ENCODE measurements around the gene WDR1. TPM values are rescaled to one million over a fixed set of nuclear protein-coding genes. Genes with fewer than 3 reads are reported as not detected.

Gene WDR1
- total RNA-seq, 1 experiment from 2014 or later, result 227 TPM

DNA sequence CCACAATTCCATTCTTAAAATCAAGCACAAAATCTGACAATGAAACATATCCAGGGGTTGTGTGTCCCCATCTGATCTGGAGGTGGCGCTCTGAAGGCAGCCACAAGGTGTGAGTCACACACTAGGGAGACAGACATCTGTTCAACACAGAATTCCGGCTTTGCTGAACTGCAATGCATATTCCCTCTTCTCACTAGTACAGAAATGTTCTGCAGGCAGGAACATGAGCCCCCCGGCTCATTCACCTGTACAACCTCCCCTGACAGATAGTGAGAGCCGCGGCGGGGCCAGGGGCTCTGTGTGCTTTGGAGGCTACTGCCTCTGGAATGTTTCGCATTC is 41.9 kb downstream of the WDR1 start:
- ChIA-PET CTCF (no interaction called here), POLR2A (ENCODE audit: low non-redundant PET) (no interaction called here)
- BruUV-seq (replicated peaks), result TSS peak; percentile 89
- peaks cover 23% of the 10 kb centered on the region for H3K36me3 ChIP-seq (ENCODE audit: insufficient read depth, low read length, poor library complexity, severe bottlenecking)
- no peak overlapping the region for H3K27ac ChIP-seq (ENCODE audit: low read depth, low read length, poor library complexity, severe bottlenecking)
- H3K9me3 ChIP-seq (ENCODE audit: low read depth, low read length, poor library complexity, severe bottlenecking), result no peaks in the 10 kb centered on the region
- no peak for TF ChIP-seq EZH2 (IDR thresholded peaks at IDR 0.05; ENCODE audit: borderline replicate concordance, low read depth, low read length, poor library complexity, severe bottlenecking)
- TF ChIP-seq, protein P1, sequence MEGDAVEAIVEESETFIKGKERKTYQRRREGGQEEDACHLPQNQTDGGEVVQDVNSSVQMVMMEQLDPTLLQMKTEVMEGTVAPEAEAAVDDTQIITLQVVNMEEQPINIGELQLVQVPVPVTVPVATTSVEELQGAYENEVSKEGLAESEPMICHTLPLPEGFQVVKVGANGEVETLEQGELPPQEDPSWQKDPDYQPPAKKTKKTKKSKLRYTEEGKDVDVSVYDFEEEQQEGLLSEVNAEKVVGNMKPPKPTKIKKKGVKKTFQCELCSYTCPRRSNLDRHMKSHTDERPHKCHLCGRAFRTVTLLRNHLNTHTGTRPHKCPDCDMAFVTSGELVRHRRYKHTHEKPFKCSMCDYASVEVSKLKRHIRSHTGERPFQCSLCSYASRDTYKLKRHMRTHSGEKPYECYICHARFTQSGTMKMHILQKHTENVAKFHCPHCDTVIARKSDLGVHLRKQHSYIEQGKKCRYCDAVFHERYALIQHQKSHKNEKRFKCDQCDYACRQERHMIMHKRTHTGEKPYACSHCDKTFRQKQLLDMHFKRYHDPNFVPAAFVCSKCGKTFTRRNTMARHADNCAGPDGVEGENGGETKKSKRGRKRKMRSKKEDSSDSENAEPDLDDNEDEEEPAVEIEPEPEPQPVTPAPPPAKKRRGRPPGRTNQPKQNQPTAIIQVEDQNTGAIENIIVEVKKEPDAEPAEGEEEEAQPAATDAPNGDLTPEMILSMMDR (conservative IDR thresholded peaks at IDR 0.05; ENCODE audit: low read depth, low read length), result peak; percentile 46
- no peaks in the 10 kb centered on the region for H3K27me3 ChIP-seq (replicated peaks; ENCODE audit: insufficient read depth, low read depth, low read length, poor library complexity)
- intact Hi-C loops (cut with micrococcal nuclease; ENCODE audit: unreplicated experiment), result no loop called here
- H3K4me3 ChIP-seq (ENCODE audit: low read depth, low read length, poor library complexity, severe bottlenecking), result no peak overlapping the region
- no peaks in the 10 kb centered on the region for H3K4me1 ChIP-seq (ENCODE audit: insufficient read depth, low read length, poor library complexity, severe bottlenecking)
- peak; percentile 19 for DNase-seq (ENCODE audit: low spot score)

- peaks cover 23% of the 10 kb centered on the region for H3K36me3 ChIP-seq (ENCODE audit: insufficient read depth, low read length, poor library complexity, severe bottlenecking)
- no TSS peak for BruUV-seq (replicated peaks)
- ChIA-PET CTCF (no interaction called here), POLR2A (ENCODE audit: low non-redundant PET) (no interaction called here)
- H3K27me3 ChIP-seq (replicated peaks; ENCODE audit: insufficient read depth, low read depth, low read length, poor library complexity), result no peaks in the 10 kb centered on the region
- H3K27ac ChIP-seq (ENCODE audit: low read depth, low read length, poor library complexity, severe bottlenecking), result no peak overlapping the region
- no peak overlapping the region for H3K4me3 ChIP-seq (ENCODE audit: low read depth, low read length, poor library complexity, severe bottlenecking)
- TF ChIP-seq, protein P1 (conservative IDR thresholded peaks at IDR 0.05; ENCODE audit: low read depth, low read length), result no peak
- TF ChIP-seq EZH2 (IDR thresholded peaks at IDR 0.05; ENCODE audit: borderline replicate concordance, low read depth, low read length, poor library complexity, severe bottlenecking), result no peak
- no peak for DNase-seq (ENCODE audit: low spot score)
- H3K4me1 ChIP-seq (ENCODE audit: insufficient read depth, low read length, poor library complexity, severe bottlenecking), result no peaks in the 10 kb centered on the region
- intact Hi-C loops (cut with micrococcal nuclease; ENCODE audit: unreplicated experiment), result no loop called here
- H3K9me3 ChIP-seq (ENCODE audit: low read depth, low read length, poor library complexity, severe bottlenecking), result no peaks in the 10 kb centered on the region
Measured at GRCh38 chr4:10074076-10074766, 42.4 kb downstream of the WDR1 start.

- Histone ChIP-seq H3K27ac (ENCODE audit: low read depth, low read length, poor library complexity, severe bottlenecking) (no peak overlapping the region), H3K9me3 (ENCODE audit: low read depth, low read length, poor library complexity, severe bottlenecking) (no peaks in the 10 kb centered on the region), H3K4me1 (ENCODE audit: insufficient read depth, low read length, poor library complexity, severe bottlenecking) (no peaks in the 10 kb centered on the region), H3K4me3 (ENCODE audit: low read depth, low read length, poor library complexity, severe bottlenecking) (no peak overlapping the region), H3K27me3 (replicated peaks; ENCODE audit: insufficient read depth, low read depth, low read length, poor library complexity) (no peaks in the 10 kb centered on the region), H3K36me3 (ENCODE audit: insufficient read depth, low read length, poor library complexity, severe bottlenecking) (peaks cover 23% of the 10 kb centered on the region)
- intact Hi-C loops (cut with micrococcal nuclease; ENCODE audit: unreplicated experiment), result no loop called here
- CTCF ChIA-PET, result no interaction called here
- BruUV-seq (replicated peaks), result no TSS peak
- POLR2A ChIA-PET (ENCODE audit: low non-redundant PET), result no interaction called here
- TF ChIP-seq EZH2 (IDR thresholded peaks at IDR 0.05; ENCODE audit: borderline replicate concordance, low read depth, low read length, poor library complexity, severe bottlenecking), result no peak
- TF ChIP-seq, protein P1 (conservative IDR thresholded peaks at IDR 0.05; ENCODE audit: low read depth, low read length), result no peak
- DNase-seq (ENCODE audit: low spot score), result no peak
Measured at GRCh38 chr4:10072420-10073017, 44.1 kb downstream of the WDR1 start.
